Endodermal cell (in vitro differentiated cells): ENCODE data around the gene ZNHIT2. TPM values are rescaled to one million over a fixed set of nuclear protein-coding genes. Genes with fewer than 3 reads are reported as not detected.

Experiments used
- DNase-seq: peaks from one replicate; pipeline ENCODE4 v3.0.0-alpha.2; 2017
- H3K27ac ChIP-seq: 2 replicates; pipeline ENCODE4 v1.5.1; 2013; ENCODE audit warnings: mild to moderate bottlenecking, low read depth, low read length, moderate library complexity
- H3K27me3 ChIP-seq: 2 replicates; pipeline ENCODE4 v1.6.1; 2013; ENCODE audit warnings: mild to moderate bottlenecking, low read length, moderate library complexity; ENCODE audit not compliant: insufficient read depth, control insufficient read depth, poor library complexity, severe bottlenecking
- H3K36me3 ChIP-seq: 2 replicates; pipeline ENCODE4 v1.7.0; 2013; ENCODE audit warnings: mild to moderate bottlenecking, low read length, moderate library complexity; ENCODE audit not compliant: control insufficient read depth, insufficient read depth
- H3K4me1 ChIP-seq: one replicate; pipeline ENCODE4 v1.7.0; 2013; ENCODE audit warnings: low read length; ENCODE audit not compliant: control insufficient read depth, insufficient read depth
- H3K4me3 ChIP-seq: 2 replicates; pipeline ENCODE4 v1.5.1; 2013; ENCODE audit warnings: mild to moderate bottlenecking, low read length, moderate library complexity
- H3K9ac ChIP-seq: 2 replicates; pipeline ENCODE4 v1.6.1; 2013; ENCODE audit warnings: mild to moderate bottlenecking, low read length, moderate library complexity; ENCODE audit not compliant: poor library complexity, severe bottlenecking; ENCODE audit errors: extremely low read depth
- H3K9me3 ChIP-seq: 2 replicates; pipeline ENCODE4 v1.6.1; 2013; ENCODE audit warnings: mild to moderate bottlenecking, low read length, moderate library complexity; ENCODE audit not compliant: control insufficient read depth
- H3K27ac Mint-ChIP-seq: 2 replicates; pipeline ENCODE4 v1.8.0; 2020; ENCODE audit warnings: mixed read lengths
- H3K27me3 Mint-ChIP-seq: 2 replicates; pipeline ENCODE4 v1.8.0; 2021; ENCODE audit warnings: mild to moderate bottlenecking, mixed read lengths; ENCODE audit not compliant: insufficient read depth
- H3K36me3 Mint-ChIP-seq: 2 replicates; pipeline ENCODE4 v1.8.0; 2020; ENCODE audit warnings: low read depth, mixed read lengths
- H3K4me1 Mint-ChIP-seq: 2 replicates; pipeline ENCODE4 v1.8.0; 2020; ENCODE audit warnings: mixed read lengths
- H3K4me3 Mint-ChIP-seq: 2 replicates; pipeline ENCODE4 v1.8.0; 2020; ENCODE audit warnings: mild to moderate bottlenecking, moderate library complexity, mixed read lengths
- H3K9me3 Mint-ChIP-seq: 2 replicates; pipeline ENCODE4 v1.8.0; 2020; ENCODE audit warnings: mild to moderate bottlenecking, mixed read lengths
- CTCF ChIP-seq: fragments of 200-600 bp; sonication (generic); conservative IDR thresholded peaks from 2 replicates; pipeline ENCODE4 v1.5.0; 2021; ENCODE audit warnings: antibody characterized with exemption, mild to moderate bottlenecking
- WGBS, 2 experiments: methylation state at CpG; one replicate each; pipeline versions ENCODE4 v1.1.5 to v1.1.7; 2013; ENCODE audit warnings: missing lambda C conversion rate in 2 of 2, mixed read lengths in 1 of 2; ENCODE audit not compliant: insufficient coverage in 1 of 2, insufficient read length in 1 of 2; 5-methylcytosine and 5-hydroxymethylcytosine counted together
- total RNA-seq, 2 donors: library from RNA; stranded (reverse); fragmentation: NEBNext Ultra II Directional in 1 of 2; extraction: Animal tissue kit (Norgen Biotek cat#: 25700) in 1 of 2; gene quantifications; 2 replicates in 1 of 2; 3 replicates in 1 of 2; pipeline ENCODE4 v1.2.1, GENCODE V29; 2021

ZNHIT2 gene
- total RNA-seq, 2 donors from 2014 or later: 11.0 to 11.8 TPM

GRCh38 chr11:65159012-65159411, 41.5 kb upstream of the ZNHIT2 start:
- H3K27ac ChIP-seq: no peak overlapping the region
- H3K27me3 ChIP-seq: no peaks in the 10 kb centered on the region
- Mint-ChIP-seq H3K9me3 (no peaks in the 10 kb centered on the region), H3K27ac (no peak overlapping the region), H3K4me3 (no peak overlapping the region), H3K27me3 (no peaks in the 10 kb centered on the region), H3K36me3 (no peaks in the 10 kb centered on the region), H3K4me1 (no peaks in the 10 kb centered on the region)
- H3K9me3 ChIP-seq: no peaks in the 10 kb centered on the region
- no peaks in the 10 kb centered on the region for H3K4me1 ChIP-seq
- no peak for TF ChIP-seq CTCF
- WGBS, 2 experiments: 87 to 100% methylated on average over 1 to 5 of the region's 5 CpGs
- H3K9ac ChIP-seq: no peak overlapping the region
- H3K4me3 ChIP-seq: no peak overlapping the region
- H3K36me3 ChIP-seq: no peaks in the 10 kb centered on the region
- no peak for DNase-seq

GRCh38 chr11:65157336-65157735, 39.8 kb upstream of the ZNHIT2 start:
- H3K27me3 ChIP-seq: no peaks in the 10 kb centered on the region
- H3K4me1 ChIP-seq: no peaks in the 10 kb centered on the region
- H3K4me1 Mint-ChIP-seq: no peaks in the 10 kb centered on the region
- 88 to 89% methylated on average over 2 to 3 of the region's 3 CpGs for WGBS, 2 experiments
- peaks cover 7% of the 10 kb centered on the region for H3K27me3 Mint-ChIP-seq
- no peak for DNase-seq
- no peak overlapping the region for H3K4me3 Mint-ChIP-seq
- H3K4me3 ChIP-seq: no peak overlapping the region
- H3K9me3 Mint-ChIP-seq: no peaks in the 10 kb centered on the region
- no peak for TF ChIP-seq CTCF
- no peak overlapping the region for H3K27ac Mint-ChIP-seq
- H3K27ac ChIP-seq: no peak overlapping the region
- H3K36me3 Mint-ChIP-seq: no peaks in the 10 kb centered on the region
- no peak overlapping the region for H3K9ac ChIP-seq
- H3K9me3 ChIP-seq: no peaks in the 10 kb centered on the region
- H3K36me3 ChIP-seq: no peaks in the 10 kb centered on the region

GRCh38 chr11:65156926-65157325, 39.4 kb upstream of the ZNHIT2 start:
- 84 to 90% methylated on average over 3 of the region's 3 CpGs for WGBS, 2 experiments

More at GRCh38 chr11:65156926-65157325, 39.4 kb upstream of the ZNHIT2 start:
- Histone ChIP-seq H3K9me3 (no peaks in the 10 kb centered on the region), H3K4me3 (no peak overlapping the region), H3K27me3 (no peaks in the 10 kb centered on the region), H3K4me1 (no peaks in the 10 kb centered on the region), H3K36me3 (no peaks in the 10 kb centered on the region), H3K27ac (no peak overlapping the region), H3K9ac (no peak overlapping the region)
- Mint-ChIP-seq H3K36me3 (no peaks in the 10 kb centered on the region), H3K9me3 (no peaks in the 10 kb centered on the region), H3K4me3 (no peak overlapping the region), H3K27ac (no peak overlapping the region), H3K4me1 (no peaks in the 10 kb centered on the region), H3K27me3 (peaks cover 10% of the 10 kb centered on the region)
- TF ChIP-seq CTCF: no peak
- DNase-seq: no peak
